ENCODE measurements around the gene PDLIM5. TPM values are rescaled to one million over a fixed set of nuclear protein-coding genes. Genes with fewer than 3 reads are reported as not detected.

The PDLIM5 gene
- total and polyA plus RNA-seq, 2 of the 8 experiments (the other 6 are each of a cell fraction or from before 2014, with no cell fraction given) = 37.3 to 62.1 TPM

DNA sequence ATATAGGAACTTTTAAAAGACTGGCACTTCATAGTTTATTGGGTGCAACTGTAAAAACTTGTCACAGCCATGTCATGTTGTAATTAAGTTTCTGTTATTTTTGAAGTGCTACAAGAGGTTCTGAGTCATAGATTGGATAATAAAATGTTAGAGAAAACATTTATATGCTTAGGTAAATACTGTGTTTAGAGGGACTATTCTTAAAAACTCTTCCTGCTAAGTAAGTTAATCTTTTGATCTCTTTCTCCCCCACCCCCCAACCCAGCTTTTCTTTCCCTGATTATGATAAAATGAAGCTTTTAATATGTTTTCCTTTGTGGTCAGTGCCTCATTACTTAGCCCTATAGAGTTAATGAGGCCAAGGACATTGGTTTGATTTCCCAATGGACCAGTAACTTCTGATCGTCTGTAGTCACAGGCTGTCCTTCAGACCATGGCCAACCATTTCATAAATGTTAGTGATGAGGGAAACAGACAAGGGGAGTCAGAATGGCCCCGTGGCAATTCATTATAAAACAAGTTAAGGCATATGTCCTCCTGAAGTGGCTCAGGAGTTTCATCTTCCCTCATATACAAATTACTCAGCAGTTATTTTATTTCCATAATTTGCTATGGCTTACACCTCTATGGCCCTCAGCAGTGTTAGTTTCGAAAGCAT is 3.9 kb upstream of the PDLIM5 start (continued):
- no peak for TF ChIP-seq CHD1 (IDR thresholded peaks at IDR 0.05; ENCODE audit: low read depth, low read length)
- TF ChIP-seq GTF2F1 (IDR thresholded peaks at IDR 0.05; ENCODE audit: borderline replicate concordance, low read depth, low read length) = no peak
- TF ChIP-seq SIN3A (conservative IDR thresholded peaks at IDR 0.05 in 1 of 2, IDR thresholded peaks at IDR 0.05 in 1 of 2; ENCODE audit: low read depth in 1 of 2, low read length in 2 of 2) = no peak
- no peak for TF ChIP-seq RXRA (IDR thresholded peaks at IDR 0.05; ENCODE audit: insufficient read depth, low read depth, low read length)
- TF ChIP-seq MAFK (IDR thresholded peaks at IDR 0.05; ENCODE audit: low read depth, low read length) = no peak

All from H1 (cell line).